HL-60 (cell line): ENCODE measurements around the gene XYLT1.

ENCODE experiments used
- GABPA ChIP-seq: IDR thresholded peaks from 2 replicates; pipeline ENCODE4 v1.6.1; 2012; ENCODE audit warnings: low read depth
- TF ChIP-seq, protein P1 (sequence below): IDR thresholded peaks from one replicate; pipeline ENCODE4 v1.5.1; 2011; ENCODE audit warnings: low read length, control low read depth, inconsistent platforms; ENCODE audit not compliant: insufficient read depth

DNA sequence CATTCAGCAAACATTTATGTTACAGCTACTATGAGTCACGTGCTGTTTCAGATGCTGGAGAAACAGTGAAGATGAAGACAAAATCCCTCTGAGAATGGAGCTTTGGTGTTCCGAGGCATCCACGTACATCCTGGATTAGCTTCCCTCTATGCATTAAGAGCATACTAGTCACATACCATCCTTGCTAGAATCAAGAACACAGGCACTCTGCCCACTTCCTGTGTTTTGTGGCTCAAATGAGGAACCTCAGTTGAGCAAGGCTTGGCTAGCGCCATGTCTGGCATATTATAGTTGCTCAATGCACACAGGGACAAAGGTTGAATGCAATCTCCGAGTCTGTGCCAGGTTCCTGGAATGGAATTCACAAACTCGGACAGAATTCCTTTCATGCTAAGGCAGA lies 297.5 kb downstream of the XYLT1 start:
- peak; percentile 34; the same call in 1 of the 2 replicates for TF ChIP-seq GABPA
- TF ChIP-seq, protein P1, sequence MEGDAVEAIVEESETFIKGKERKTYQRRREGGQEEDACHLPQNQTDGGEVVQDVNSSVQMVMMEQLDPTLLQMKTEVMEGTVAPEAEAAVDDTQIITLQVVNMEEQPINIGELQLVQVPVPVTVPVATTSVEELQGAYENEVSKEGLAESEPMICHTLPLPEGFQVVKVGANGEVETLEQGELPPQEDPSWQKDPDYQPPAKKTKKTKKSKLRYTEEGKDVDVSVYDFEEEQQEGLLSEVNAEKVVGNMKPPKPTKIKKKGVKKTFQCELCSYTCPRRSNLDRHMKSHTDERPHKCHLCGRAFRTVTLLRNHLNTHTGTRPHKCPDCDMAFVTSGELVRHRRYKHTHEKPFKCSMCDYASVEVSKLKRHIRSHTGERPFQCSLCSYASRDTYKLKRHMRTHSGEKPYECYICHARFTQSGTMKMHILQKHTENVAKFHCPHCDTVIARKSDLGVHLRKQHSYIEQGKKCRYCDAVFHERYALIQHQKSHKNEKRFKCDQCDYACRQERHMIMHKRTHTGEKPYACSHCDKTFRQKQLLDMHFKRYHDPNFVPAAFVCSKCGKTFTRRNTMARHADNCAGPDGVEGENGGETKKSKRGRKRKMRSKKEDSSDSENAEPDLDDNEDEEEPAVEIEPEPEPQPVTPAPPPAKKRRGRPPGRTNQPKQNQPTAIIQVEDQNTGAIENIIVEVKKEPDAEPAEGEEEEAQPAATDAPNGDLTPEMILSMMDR, result no peak
